HuH-7 (cell line): ENCODE measurements around the gene KBTBD7.
"Not testable (repeated sequence)": the region's sequence is repeated elsewhere in the genome, so short reads cannot be mapped to it uniquely, and the experiment has no call there.

Source experiments
- DNase-seq: peaks from one replicate; pipeline ENCODE4 v3.0.0; 2011; ENCODE audit warnings: low spot score

Gene KBTBD7

DNA sequence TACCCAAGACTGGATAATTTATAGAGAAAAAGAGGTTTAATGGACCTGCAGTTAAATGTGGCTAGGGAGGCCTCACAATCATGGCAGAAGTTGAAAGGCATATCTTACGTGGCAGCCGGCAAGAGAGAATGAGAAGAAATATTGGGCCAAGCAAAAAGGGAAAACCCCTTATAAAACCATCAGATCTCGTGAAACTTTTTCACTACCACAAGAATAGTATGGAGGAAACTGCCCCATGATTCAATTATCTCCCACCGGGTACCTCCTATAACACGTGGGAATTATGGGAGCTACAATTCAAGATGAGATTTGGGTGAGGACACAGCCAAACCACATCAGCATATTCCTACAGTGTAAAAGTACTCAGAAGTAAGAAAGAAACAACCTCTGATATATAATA is 4.7 kb upstream of the KBTBD7 start:
- DNase-seq, result no peak

DNA sequence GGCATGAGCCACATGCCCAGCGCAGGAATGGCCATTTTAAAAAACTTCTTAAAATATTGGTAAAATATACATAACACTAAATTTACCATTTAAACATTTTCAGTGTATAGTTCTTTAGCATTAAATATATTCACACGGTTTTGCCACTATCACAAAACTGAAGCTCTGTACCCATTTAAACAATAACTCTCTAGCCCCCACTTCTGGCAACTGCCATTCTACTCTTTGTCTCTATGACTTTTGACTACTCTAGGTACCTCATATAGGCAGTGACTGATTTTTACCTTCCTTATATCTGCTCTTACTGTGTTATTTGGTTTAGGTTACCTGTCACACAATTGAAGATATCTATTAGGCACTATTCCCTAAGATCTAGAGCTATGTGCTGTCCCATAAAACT is 2.3 kb upstream of the KBTBD7 start:
- DNase-seq, result peak; percentile 4

- DNase-seq, result no peak
These were observed 1.6 kb upstream of the KBTBD7 start for GRCh38 chr13:41196011-41196410.

GRCh38 chr13:41193469-41193868 is 900 bp downstream of the KBTBD7 start:
- no peak for DNase-seq

GRCh38 chr13:41188584-41188983 is 5.8 kb downstream of the KBTBD7 start:
- DNase-seq, result no peak

- peak; percentile 5 for DNase-seq
These were observed 7.9 kb downstream of the KBTBD7 start for GRCh38 chr13:41186481-41186880.

DNA sequence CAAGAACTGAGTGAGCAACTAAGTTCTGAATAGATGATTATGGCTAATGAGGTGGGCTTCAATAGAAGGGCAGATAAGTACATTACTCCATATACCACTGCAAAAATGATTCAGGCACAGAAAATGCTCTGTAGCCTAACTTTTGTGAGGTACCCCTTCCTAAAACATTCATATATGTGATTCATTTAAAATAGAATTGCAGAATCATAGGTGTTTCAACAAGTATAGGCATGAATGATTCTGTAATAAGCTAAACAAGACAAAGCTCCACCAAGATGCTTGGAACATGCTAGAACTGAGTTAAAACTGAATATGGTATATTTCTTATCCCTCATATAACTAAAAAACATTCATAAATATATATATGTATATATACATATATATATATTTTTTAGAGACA is 12.1 kb downstream of the KBTBD7 start:
- no peak for DNase-seq

GRCh38 chr13:41179593-41180250 is 14.6 kb downstream of the KBTBD7 start:
- no peak for DNase-seq

DNA sequence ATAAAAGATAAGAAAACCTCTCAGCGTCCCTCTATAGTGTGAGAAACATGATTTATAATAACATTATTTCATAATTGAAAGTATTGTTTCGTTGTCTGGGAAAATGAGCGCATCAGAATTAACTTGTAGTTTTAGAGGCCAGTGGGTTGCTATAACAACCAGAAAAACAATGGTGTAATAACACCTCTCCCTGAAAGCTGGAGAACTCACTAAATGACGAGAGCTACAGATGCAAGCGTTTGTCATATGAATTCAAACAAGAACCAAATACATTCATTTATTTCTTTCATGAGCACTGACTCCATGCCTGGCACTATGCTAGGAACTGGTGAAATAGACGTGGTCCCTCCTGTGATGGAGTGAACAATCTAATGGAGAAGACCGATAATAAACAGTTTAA is 16.3 kb downstream of the KBTBD7 start:
- DNase-seq, result no peak

DNA sequence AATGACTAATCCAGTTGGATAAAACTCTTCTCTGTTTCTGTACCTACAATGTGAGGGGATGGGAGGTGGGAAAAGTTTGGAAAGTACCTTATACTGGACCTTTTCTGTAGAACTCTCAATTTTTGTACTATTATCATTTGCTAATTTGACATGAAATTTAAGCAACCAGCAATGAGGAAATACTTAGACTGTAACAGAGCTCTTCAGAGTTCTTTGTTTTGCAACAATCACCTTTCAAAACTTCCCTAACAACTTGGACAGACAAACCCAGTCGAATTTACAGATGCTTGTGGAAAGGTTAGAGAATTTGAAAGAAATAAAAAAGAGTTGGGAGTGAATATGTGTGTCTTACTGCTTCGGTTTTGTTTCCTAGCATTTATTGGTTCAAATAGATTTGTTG is 16.8 kb downstream of the KBTBD7 start:
- DNase-seq, result no peak

DNA sequence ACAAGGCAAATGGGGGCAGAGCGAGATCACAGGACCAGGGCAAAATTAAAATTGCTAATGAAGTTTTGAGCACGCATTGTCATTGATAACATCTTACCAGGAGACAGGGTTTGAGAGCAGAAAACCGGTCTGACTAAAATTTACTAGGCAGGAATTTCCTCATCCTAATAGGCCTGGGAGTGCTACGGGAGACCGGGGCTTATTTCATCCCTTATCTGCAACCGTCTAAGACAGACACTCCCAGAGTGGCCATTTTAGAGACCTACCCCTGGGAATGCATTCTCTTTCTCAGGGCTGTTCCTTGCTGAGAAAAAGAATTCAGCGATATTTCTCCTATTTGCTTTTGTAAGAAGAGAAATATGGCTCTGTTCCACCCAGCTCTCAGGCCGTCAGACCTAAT is 18.8 kb downstream of the KBTBD7 start:
- DNase-seq, result not testable (repeated sequence)

GRCh38 chr13:41162151-41162550 is 32.2 kb downstream of the KBTBD7 start:
- DNase-seq, result no peak

- no peak for DNase-seq
These were observed 35.2 kb downstream of the KBTBD7 start for GRCh38 chr13:41159174-41159573.

- no peak for DNase-seq
These were observed 37.2 kb downstream of the KBTBD7 start for GRCh38 chr13:41157048-41157717.

- DNase-seq, result no peak
These were observed 37.7 kb downstream of the KBTBD7 start for GRCh38 chr13:41156620-41157019.

DNA sequence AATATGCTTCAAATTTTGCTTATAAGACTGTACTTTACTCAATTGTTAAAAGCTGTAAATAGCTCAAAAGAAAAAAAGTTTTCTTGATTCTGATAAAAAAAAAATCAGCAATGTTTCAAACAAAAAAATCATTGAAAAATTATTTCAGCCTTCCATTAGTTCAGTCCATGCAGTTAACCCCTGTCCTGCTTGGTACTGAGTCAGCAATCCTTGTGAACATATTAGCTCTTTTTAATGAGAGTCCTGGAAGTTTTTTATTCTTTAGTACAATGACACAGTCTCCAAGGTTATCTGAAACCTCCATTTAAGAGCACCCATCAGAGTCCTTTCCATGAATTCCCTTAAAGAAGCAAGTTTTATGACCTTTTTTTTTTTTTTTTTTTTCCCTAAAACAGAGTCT is 40.3 kb downstream of the KBTBD7 start:
- DNase-seq, result no peak

DNA sequence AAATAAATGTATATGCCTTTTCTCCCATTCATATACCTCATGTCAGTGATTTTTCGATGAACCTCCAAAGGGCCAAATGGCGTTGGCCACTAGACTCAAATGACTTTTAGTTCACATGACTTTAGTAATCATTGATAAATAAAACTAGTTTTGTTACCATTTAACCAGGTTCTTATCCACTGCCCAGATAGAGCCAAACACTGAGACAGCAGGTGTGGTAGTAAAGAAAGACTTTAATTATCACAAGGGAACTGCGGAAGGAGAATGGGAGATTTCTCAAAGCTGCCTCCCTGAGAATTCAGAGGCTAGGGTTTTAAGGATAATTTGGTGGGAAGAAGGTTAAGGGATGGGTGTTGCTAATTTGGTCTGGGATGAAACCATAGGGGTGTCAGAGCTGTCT is 42.4 kb downstream of the KBTBD7 start:
- DNase-seq, result no peak

DNA sequence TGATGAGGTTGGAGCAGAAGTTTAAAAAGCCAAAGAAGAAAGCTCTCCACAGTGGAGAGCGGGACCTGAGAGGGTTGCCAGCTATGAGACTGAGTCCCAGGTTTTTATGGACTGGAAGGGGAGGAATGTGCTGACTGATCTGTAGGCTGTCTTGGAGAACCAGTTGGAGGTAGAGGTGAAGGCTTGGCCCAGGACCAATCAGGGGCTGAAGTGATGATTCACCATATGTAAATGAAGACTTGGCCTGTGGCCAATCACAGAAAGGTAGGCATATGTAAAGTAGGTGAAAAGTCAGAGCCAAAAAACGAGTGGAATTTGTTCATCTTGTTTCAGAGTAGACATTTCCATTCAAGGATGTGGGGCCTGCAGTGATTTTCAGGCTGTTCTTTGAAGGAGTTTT is 44.3 kb downstream of the KBTBD7 start:
- no peak for DNase-seq

DNA sequence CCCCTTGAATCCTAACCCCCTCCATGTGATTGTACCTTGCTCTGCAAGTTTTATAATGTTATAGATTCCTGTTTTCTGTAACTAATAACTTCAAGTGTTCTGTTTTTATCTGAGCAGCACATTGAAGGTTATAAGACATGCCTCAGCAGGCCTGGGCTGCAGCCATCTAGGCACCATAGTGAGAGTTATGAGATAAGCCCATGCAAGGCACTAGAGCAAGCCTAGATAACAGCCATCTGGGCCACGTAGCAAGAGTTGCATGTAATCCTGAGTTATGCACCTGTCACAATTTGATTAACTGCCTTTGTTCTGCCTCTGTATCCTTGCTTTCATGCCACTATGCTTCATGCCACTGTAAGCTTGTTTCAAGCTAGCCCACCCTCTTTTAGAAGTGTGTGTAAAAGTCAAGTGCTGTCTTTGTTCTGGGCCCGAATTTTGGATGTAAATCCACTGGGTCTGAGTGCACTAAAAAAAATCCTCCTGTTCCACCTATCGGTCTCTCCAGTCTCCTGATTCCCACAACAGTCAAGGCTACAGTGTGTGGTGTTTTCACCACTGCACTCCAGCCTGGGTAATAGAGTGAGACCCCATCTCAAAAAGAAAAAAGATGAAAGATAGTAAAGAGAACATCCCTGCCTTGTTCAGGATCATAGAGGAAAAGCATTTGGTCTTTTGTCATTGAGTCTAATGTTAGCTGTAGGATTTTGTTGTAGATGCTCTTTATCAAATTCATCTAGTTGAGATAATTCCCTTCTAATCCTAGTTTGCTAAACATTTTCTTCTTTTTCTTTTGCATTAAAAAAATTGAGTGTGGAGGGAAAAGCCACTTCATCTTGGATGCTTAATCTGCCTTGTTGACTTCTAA is 45.7 kb downstream of the KBTBD7 start:
- no peak for DNase-seq

- no peak for DNase-seq
These were observed 49.0 kb downstream of the KBTBD7 start for GRCh38 chr13:41145136-41145908.

- no peak for DNase-seq
These were observed 49.8 kb downstream of the KBTBD7 start for GRCh38 chr13:41144576-41144975.
